Measurements from ENCODE around the gene VSIG10L. TPM values are rescaled to one million over a fixed set of nuclear protein-coding genes. Genes with fewer than 3 reads are reported as not detected.

Gene VSIG10L
- total RNA-seq, 1 experiment from 2014 or later, result 3.3 TPM

DNA sequence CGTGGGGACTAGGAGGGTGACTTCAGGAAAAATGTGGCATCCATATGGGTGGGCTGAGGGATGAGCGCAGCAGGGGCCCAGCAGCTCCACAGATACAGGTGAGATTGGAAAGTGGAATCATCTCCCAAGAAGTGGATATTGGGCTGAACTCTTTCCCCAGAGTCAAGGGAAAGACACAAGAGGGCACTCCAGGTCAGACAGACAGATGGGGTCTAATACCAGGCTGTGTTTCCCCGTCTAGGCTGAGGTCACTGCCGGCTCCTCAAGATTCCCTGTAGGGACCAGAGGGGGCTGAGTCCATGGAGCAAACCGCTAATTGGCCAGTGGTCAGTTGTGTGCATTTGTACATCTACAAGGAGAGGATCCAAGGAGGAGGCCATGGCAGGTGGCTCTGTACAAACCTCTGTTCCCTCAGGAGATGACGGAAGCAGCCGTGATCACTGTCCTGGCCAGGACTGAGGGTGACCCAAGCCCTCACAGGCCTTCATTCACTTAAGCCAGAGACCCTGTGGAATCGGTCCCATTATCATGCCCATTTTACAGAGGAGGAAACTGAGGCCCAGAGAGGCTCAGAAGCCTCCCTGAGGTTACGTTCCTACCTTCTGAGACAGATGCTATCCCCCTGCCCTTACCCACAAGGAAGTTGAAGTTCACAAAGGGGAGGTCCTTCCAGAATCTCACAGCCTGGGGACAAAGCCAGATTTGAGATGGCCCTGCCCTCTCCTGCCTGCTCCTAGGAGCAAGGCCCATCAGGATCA, 45.4 kb downstream of the VSIG10L start:
- in situ Hi-C loops (cut with HindIII; ENCODE audit: low pct_unique_long_range_greater_than_20kb, low sequenced_read_pairs) (no loop called here), intact Hi-C loops (cut with micrococcal nuclease; ENCODE audit: unreplicated experiment) (no loop called here)
- no peak for DNase-seq (ENCODE audit: low read depth, low spot score)
- TF ChIP-seq, protein P1, sequence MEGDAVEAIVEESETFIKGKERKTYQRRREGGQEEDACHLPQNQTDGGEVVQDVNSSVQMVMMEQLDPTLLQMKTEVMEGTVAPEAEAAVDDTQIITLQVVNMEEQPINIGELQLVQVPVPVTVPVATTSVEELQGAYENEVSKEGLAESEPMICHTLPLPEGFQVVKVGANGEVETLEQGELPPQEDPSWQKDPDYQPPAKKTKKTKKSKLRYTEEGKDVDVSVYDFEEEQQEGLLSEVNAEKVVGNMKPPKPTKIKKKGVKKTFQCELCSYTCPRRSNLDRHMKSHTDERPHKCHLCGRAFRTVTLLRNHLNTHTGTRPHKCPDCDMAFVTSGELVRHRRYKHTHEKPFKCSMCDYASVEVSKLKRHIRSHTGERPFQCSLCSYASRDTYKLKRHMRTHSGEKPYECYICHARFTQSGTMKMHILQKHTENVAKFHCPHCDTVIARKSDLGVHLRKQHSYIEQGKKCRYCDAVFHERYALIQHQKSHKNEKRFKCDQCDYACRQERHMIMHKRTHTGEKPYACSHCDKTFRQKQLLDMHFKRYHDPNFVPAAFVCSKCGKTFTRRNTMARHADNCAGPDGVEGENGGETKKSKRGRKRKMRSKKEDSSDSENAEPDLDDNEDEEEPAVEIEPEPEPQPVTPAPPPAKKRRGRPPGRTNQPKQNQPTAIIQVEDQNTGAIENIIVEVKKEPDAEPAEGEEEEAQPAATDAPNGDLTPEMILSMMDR (IDR thresholded peaks at IDR 0.05), result peak; percentile 43; the same call in 1 of the 2 replicates
- TF ChIP-seq SIN3A (IDR thresholded peaks at IDR 0.05; ENCODE audit: borderline replicate concordance, insufficient read depth, low read depth, low read length), result no peak
- no peak overlapping the region for H3K27ac ChIP-seq (ENCODE audit: low read length)
- no TSS peak for BruUV-seq (replicated peaks)
- POLR2A ChIA-PET, result no interaction called here
- H3K36me3 ChIP-seq (ENCODE audit: control insufficient read depth, insufficient read depth, low read length), result no peaks in the 10 kb centered on the region
- CTCF ChIA-PET, result no interaction called here
- H3K4me1 ChIP-seq (ENCODE audit: control insufficient read depth, insufficient read depth, low read length), result no peaks in the 10 kb centered on the region
- no peak overlapping the region for H3K4me3 ChIP-seq (ENCODE audit: low read depth in 2 of 2, low read length in 2 of 2)
- no peaks in the 10 kb centered on the region; the same call in 1 of the 2 replicates for H3K27me3 ChIP-seq (ENCODE audit: control insufficient read depth, insufficient read depth, low read length)
- H3K9me3 ChIP-seq (ENCODE audit: control insufficient read depth, insufficient read depth, low read depth, low read length), result no peaks in the 10 kb centered on the region
- ATAC-seq, result peak; percentile 60; the same call in 1 of the 2 replicates

- H3K27me3 ChIP-seq (ENCODE audit: control insufficient read depth, insufficient read depth, low read length), result no peaks in the 10 kb centered on the region; the same call in 1 of the 2 replicates
- ChIA-PET POLR2A (no interaction called here), CTCF (no interaction called here)
- H3K27ac ChIP-seq (ENCODE audit: low read length), result no peak overlapping the region
- no peak for ATAC-seq
- H3K4me1 ChIP-seq (ENCODE audit: control insufficient read depth, insufficient read depth, low read length), result no peaks in the 10 kb centered on the region
- DNase-seq (ENCODE audit: low read depth, low spot score), result no peak
- TF ChIP-seq, protein P2, sequence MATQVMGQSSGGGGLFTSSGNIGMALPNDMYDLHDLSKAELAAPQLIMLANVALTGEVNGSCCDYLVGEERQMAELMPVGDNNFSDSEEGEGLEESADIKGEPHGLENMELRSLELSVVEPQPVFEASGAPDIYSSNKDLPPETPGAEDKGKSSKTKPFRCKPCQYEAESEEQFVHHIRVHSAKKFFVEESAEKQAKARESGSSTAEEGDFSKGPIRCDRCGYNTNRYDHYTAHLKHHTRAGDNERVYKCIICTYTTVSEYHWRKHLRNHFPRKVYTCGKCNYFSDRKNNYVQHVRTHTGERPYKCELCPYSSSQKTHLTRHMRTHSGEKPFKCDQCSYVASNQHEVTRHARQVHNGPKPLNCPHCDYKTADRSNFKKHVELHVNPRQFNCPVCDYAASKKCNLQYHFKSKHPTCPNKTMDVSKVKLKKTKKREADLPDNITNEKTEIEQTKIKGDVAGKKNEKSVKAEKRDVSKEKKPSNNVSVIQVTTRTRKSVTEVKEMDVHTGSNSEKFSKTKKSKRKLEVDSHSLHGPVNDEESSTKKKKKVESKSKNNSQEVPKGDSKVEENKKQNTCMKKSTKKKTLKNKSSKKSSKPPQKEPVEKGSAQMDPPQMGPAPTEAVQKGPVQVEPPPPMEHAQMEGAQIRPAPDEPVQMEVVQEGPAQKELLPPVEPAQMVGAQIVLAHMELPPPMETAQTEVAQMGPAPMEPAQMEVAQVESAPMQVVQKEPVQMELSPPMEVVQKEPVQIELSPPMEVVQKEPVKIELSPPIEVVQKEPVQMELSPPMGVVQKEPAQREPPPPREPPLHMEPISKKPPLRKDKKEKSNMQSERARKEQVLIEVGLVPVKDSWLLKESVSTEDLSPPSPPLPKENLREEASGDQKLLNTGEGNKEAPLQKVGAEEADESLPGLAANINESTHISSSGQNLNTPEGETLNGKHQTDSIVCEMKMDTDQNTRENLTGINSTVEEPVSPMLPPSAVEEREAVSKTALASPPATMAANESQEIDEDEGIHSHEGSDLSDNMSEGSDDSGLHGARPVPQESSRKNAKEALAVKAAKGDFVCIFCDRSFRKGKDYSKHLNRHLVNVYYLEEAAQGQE (IDR thresholded peaks at IDR 0.05; ENCODE audit: insufficient read depth in 1 of 2, low read depth in 2 of 2, low read length in 1 of 2), result no peak
- TF ChIP-seq SIN3A (IDR thresholded peaks at IDR 0.05; ENCODE audit: borderline replicate concordance, insufficient read depth, low read depth, low read length) (no peak), TCF7L2 (IDR thresholded peaks at IDR 0.05; ENCODE audit: low read depth, low read length) (no peak), POLR2AphosphoS5 (IDR thresholded peaks at IDR 0.05; ENCODE audit: low read depth, low read length) (no peak)
- TF ChIP-seq, protein P1 (IDR thresholded peaks at IDR 0.05), result no peak
- H3K9me3 ChIP-seq (ENCODE audit: control insufficient read depth, insufficient read depth, low read depth, low read length), result no peaks in the 10 kb centered on the region
- no peak overlapping the region for H3K4me3 ChIP-seq (ENCODE audit: low read depth in 2 of 2, low read length in 2 of 2)
- intact Hi-C loops (cut with micrococcal nuclease; ENCODE audit: unreplicated experiment) (no loop called here), in situ Hi-C loops (cut with HindIII; ENCODE audit: low pct_unique_long_range_greater_than_20kb, low sequenced_read_pairs) (no loop called here)
- no TSS peak for BruUV-seq (replicated peaks)
- H3K36me3 ChIP-seq (ENCODE audit: control insufficient read depth, insufficient read depth, low read length), result no peaks in the 10 kb centered on the region
These were observed 46.4 kb downstream of the VSIG10L start for GRCh38 chr19:51295382-51296126.

All from Panc1 (cell line).